ENCODE measurements around the gene NIP7. TPM values are rescaled to one million over a fixed set of nuclear protein-coding genes. Genes with fewer than 3 reads are reported as not detected.

The NIP7 gene
- total RNA-seq, 1 experiment from 2014 or later: 26.8 TPM

GRCh38 chr16:69311533-69312387 is 27.8 kb upstream of the NIP7 start:
- Histone ChIP-seq H3K36me3 (peaks cover 48% of the 10 kb centered on the region), H3K27ac (peak overlapping the region; percentile 49), H3K4me1 (replicated peaks) (peaks cover 9% of the 10 kb centered on the region), H3K9me3 (replicated peaks) (peaks cover 6% of the 10 kb centered on the region), H3K27me3 (replicated peaks) (no peaks in the 10 kb centered on the region), H3K4me3 (peak overlapping the region; percentile 97)
- DNase-seq (ENCODE audit: low read depth in 1 of 2, low spot score in 2 of 2): peak in 1 of 2 experiments; percentile 71

GRCh38 chr16:69313469-69313868 is 26.1 kb upstream of the NIP7 start:
- Histone ChIP-seq H3K27ac (no peak overlapping the region), H3K4me3 (no peak overlapping the region), H3K36me3 (peaks cover 61% of the 10 kb centered on the region), H3K27me3 (replicated peaks) (no peaks in the 10 kb centered on the region), H3K4me1 (replicated peaks) (peaks cover 9% of the 10 kb centered on the region), H3K9me3 (replicated peaks) (peaks cover 6% of the 10 kb centered on the region)
- DNase-seq (ENCODE audit: low read depth in 1 of 2, low spot score in 2 of 2): no peak

GRCh38 chr16:69314534-69314933 is 25.0 kb upstream of the NIP7 start:
- peak in 1 of 2 experiments; percentile 28 for DNase-seq (ENCODE audit: low read depth in 1 of 2, low spot score in 2 of 2)
- peaks cover 6% of the 10 kb centered on the region for H3K9me3 ChIP-seq (replicated peaks)
- no peak overlapping the region for H3K4me3 ChIP-seq
- H3K4me1 ChIP-seq (replicated peaks): peaks cover 9% of the 10 kb centered on the region
- no peak overlapping the region for H3K27ac ChIP-seq
- peaks cover 72% of the 10 kb centered on the region for H3K36me3 ChIP-seq
- H3K27me3 ChIP-seq (replicated peaks): no peaks in the 10 kb centered on the region

- Histone ChIP-seq H3K36me3 (peaks cover 84% of the 10 kb centered on the region), H3K4me3 (no peak overlapping the region), H3K9me3 (replicated peaks) (peaks cover 6% of the 10 kb centered on the region), H3K27me3 (replicated peaks) (no peaks in the 10 kb centered on the region), H3K27ac (no peak overlapping the region), H3K4me1 (replicated peaks) (peaks cover 6% of the 10 kb centered on the region)
- DNase-seq (ENCODE audit: low read depth in 1 of 2, low spot score in 2 of 2): peak in 1 of 2 experiments; percentile 34
These were observed 23.9 kb upstream of the NIP7 start for GRCh38 chr16:69315486-69316311.

- Histone ChIP-seq H3K27ac (no peak overlapping the region), H3K4me3 (no peak overlapping the region), H3K27me3 (replicated peaks) (no peaks in the 10 kb centered on the region), H3K36me3 (peaks cover 88% of the 10 kb centered on the region), H3K4me1 (replicated peaks) (peaks cover 5% of the 10 kb centered on the region; the same call in 1 of the 2 replicates), H3K9me3 (replicated peaks) (peaks cover 1% of the 10 kb centered on the region)
- no peak for DNase-seq (ENCODE audit: low read depth in 1 of 2, low spot score in 2 of 2)
These were observed 23.0 kb upstream of the NIP7 start for GRCh38 chr16:69316595-69317034.

GRCh38 chr16:69318177-69318910 is 21.2 kb upstream of the NIP7 start:
- Histone ChIP-seq H3K4me3 (no peak overlapping the region), H3K9me3 (replicated peaks) (no peaks in the 10 kb centered on the region), H3K4me1 (replicated peaks) (no peaks in the 10 kb centered on the region), H3K27me3 (replicated peaks) (no peaks in the 10 kb centered on the region), H3K36me3 (peaks cover 94% of the 10 kb centered on the region), H3K27ac (no peak overlapping the region)
- DNase-seq (ENCODE audit: low read depth in 1 of 2, low spot score in 2 of 2): no peak

GRCh38 chr16:69318911-69319289 is 20.7 kb upstream of the NIP7 start:
- H3K4me3 ChIP-seq: no peak overlapping the region
- H3K9me3 ChIP-seq (replicated peaks): no peaks in the 10 kb centered on the region
- DNase-seq (ENCODE audit: low read depth in 1 of 2, low spot score in 2 of 2): no peak
- H3K4me1 ChIP-seq (replicated peaks): no peaks in the 10 kb centered on the region
- H3K27me3 ChIP-seq (replicated peaks): no peaks in the 10 kb centered on the region
- peaks cover 96% of the 10 kb centered on the region for H3K36me3 ChIP-seq
- H3K27ac ChIP-seq: no peak overlapping the region

GRCh38 chr16:69319381-69319780 is 20.2 kb upstream of the NIP7 start:
- H3K27me3 ChIP-seq (replicated peaks): no peaks in the 10 kb centered on the region
- no peak overlapping the region for H3K4me3 ChIP-seq
- no peak for DNase-seq (ENCODE audit: low read depth in 1 of 2, low spot score in 2 of 2)
- H3K9me3 ChIP-seq (replicated peaks): no peaks in the 10 kb centered on the region
- H3K4me1 ChIP-seq (replicated peaks): no peaks in the 10 kb centered on the region
- H3K36me3 ChIP-seq: peaks cover 97% of the 10 kb centered on the region
- no peak overlapping the region for H3K27ac ChIP-seq

GRCh38 chr16:69319826-69320739 is 19.5 kb upstream of the NIP7 start:
- H3K4me3 ChIP-seq: no peak overlapping the region
- H3K27ac ChIP-seq: no peak overlapping the region
- H3K36me3 ChIP-seq: peaks cover 97% of the 10 kb centered on the region
- H3K4me1 ChIP-seq (replicated peaks): no peaks in the 10 kb centered on the region
- H3K9me3 ChIP-seq (replicated peaks): no peaks in the 10 kb centered on the region
- H3K27me3 ChIP-seq (replicated peaks): no peaks in the 10 kb centered on the region
- no peak for DNase-seq (ENCODE audit: low read depth in 1 of 2, low spot score in 2 of 2)

GRCh38 chr16:69320740-69321073 is 18.9 kb upstream of the NIP7 start:
- DNase-seq (ENCODE audit: low read depth in 1 of 2, low spot score in 2 of 2): no peak
- H3K36me3 ChIP-seq: peaks cover 94% of the 10 kb centered on the region
- H3K27ac ChIP-seq: no peak overlapping the region
- H3K4me3 ChIP-seq: no peak overlapping the region
- H3K4me1 ChIP-seq (replicated peaks): no peaks in the 10 kb centered on the region
- no peaks in the 10 kb centered on the region for H3K9me3 ChIP-seq (replicated peaks)
- H3K27me3 ChIP-seq (replicated peaks): no peaks in the 10 kb centered on the region

- Histone ChIP-seq H3K4me1 (replicated peaks) (no peaks in the 10 kb centered on the region), H3K4me3 (no peak overlapping the region), H3K36me3 (peaks cover 94% of the 10 kb centered on the region), H3K9me3 (replicated peaks) (no peaks in the 10 kb centered on the region), H3K27me3 (replicated peaks) (no peaks in the 10 kb centered on the region), H3K27ac (no peak overlapping the region)
- no peak for DNase-seq (ENCODE audit: low read depth in 1 of 2, low spot score in 2 of 2)
These were observed 18.5 kb upstream of the NIP7 start for GRCh38 chr16:69321080-69321479.

GRCh38 chr16:69322343-69322742 is 17.2 kb upstream of the NIP7 start:
- H3K27me3 ChIP-seq (replicated peaks): no peaks in the 10 kb centered on the region
- DNase-seq (ENCODE audit: low read depth in 1 of 2, low spot score in 2 of 2): no peak
- no peaks in the 10 kb centered on the region for H3K9me3 ChIP-seq (replicated peaks)
- H3K36me3 ChIP-seq: peaks cover 93% of the 10 kb centered on the region
- H3K4me1 ChIP-seq (replicated peaks): no peaks in the 10 kb centered on the region
- H3K4me3 ChIP-seq: no peak overlapping the region
- H3K27ac ChIP-seq: no peak overlapping the region

GRCh38 chr16:69323415-69323814 is 16.2 kb upstream of the NIP7 start:
- H3K36me3 ChIP-seq: peaks cover 96% of the 10 kb centered on the region
- no peak for DNase-seq (ENCODE audit: low read depth in 1 of 2, low spot score in 2 of 2)
- peaks cover 2% of the 10 kb centered on the region for H3K4me1 ChIP-seq (replicated peaks)
- H3K27me3 ChIP-seq (replicated peaks): no peaks in the 10 kb centered on the region
- no peaks in the 10 kb centered on the region for H3K9me3 ChIP-seq (replicated peaks)
- H3K27ac ChIP-seq: no peak overlapping the region
- H3K4me3 ChIP-seq: no peak overlapping the region

All from SJSA1 (cell line).